T-helper 2 cell treated with Interferon-gamma antibody and Interleukin-4, amounts not matched to agents 5 μg/mL and 100 μg/mL, for 36 hours (primary cell): ENCODE results near the gene SMYD2.

Experiments
- DNase-seq: peaks from one replicate; pipeline ENCODE4 v3.0.0; 2021; ENCODE audit warnings: low spot score
- H3K27ac Mint-ChIP-seq: one replicate; pipeline ENCODE4 v1.8.0; 2021; ENCODE audit warnings: mild to moderate bottlenecking, mixed read lengths
- H3K27me3 Mint-ChIP-seq: one replicate; pipeline ENCODE4 v1.8.0; 2021; ENCODE audit warnings: low read depth, mixed read lengths
- H3K36me3 Mint-ChIP-seq: one replicate; pipeline ENCODE4 v1.8.0; 2021; ENCODE audit warnings: low read depth, mixed read lengths
- H3K4me1 Mint-ChIP-seq: one replicate; pipeline ENCODE4 v1.8.0; 2021; ENCODE audit warnings: low read depth, mixed read lengths
- H3K4me3 Mint-ChIP-seq: one replicate; pipeline ENCODE4 v1.8.0; 2022; ENCODE audit warnings: mild to moderate bottlenecking, moderate library complexity, mixed read lengths
- H3K9me3 Mint-ChIP-seq: one replicate; pipeline ENCODE4 v1.8.0; 2021; ENCODE audit warnings: mixed read lengths

SMYD2 gene

DNA sequence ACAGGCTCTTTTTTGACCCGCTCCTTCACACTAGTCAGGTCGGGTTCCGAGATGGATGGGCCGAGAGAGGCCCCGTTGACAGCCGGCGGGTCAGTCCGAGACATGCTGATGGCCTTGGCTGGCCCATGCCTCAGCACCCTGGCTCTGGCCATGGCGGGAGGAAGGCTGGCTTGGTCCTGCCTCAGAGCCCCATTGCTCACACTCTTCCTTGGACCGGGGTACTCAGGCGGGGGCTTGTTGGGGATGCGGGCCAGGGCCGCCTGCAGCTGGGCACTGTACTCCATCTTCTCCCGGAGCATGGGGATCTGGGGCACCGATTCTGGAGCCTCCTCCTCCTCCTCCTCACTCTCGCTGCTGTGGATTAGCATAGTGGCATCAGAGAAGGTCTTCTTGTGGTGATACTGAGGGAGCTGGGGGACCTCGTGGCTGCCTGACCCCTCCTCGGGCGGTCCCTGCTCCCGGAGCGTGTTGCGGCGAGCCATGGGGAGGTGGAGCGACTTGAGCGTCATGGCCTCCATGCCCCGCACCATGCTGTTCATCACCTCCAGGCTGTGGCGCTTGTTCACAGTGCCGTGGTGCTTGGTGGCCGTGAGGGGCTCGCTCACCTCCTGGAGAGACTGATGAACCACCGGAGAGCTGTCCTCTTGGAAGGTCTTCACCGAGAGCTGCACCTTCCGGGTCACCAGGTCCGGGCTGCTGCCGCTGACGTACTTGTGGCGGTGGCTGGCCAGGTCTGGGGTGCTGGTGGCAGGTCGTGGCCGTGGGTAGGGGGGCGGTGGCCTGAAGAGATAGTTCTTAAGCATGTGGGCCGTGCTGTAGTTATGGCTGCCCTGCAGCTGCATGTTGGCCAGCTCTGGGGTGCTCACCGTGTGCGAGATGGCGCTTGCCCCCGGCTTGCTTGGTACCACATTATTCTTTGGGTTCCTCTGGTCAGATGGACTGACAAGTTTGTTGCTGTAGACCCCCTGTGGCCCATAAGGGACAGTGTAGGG lies 102.7 kb downstream of the SMYD2 start:
- H3K36me3 Mint-ChIP-seq, result peaks cover 39% of the 10 kb centered on the region
- no peak for DNase-seq
- H3K27ac Mint-ChIP-seq, result no peak overlapping the region
- peaks cover 48% of the 10 kb centered on the region for H3K4me1 Mint-ChIP-seq
- H3K9me3 Mint-ChIP-seq, result no peaks in the 10 kb centered on the region
- H3K4me3 Mint-ChIP-seq, result no peak overlapping the region
- H3K27me3 Mint-ChIP-seq, result no peaks in the 10 kb centered on the region

DNA sequence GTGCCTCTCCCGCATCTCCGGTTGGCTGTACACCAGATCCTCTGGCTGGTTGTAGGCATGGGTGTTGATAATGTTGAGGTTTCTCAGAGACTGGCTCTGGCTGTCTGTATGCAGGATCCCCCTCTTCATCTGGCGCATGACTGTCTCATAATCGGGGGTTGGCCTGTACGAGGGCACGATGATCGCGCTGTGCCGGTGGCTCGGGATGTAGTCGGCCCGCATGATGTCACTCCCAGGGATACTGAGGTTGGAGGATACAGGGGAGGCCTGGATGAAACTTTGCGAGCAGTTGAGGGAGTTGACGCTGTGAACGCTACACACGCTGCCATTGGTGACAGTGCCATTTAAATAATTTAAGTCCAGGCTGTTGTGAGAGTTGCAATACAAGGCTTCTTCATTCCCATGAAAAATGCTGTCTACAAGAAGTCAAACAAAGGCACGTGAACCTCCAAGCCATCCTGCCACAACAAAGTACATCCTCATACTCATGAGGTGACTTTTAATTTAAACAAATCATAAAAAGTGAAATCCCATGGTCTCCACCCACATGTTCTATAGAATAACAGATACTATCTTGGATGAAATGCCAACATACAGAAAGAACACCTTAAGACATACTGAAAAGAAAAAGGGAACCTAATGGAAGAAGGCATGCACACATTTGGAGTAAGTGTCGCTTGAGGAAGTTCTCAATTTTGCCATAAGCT lies 103.6 kb downstream of the SMYD2 start:
- H3K27ac Mint-ChIP-seq, result peak overlapping the region; percentile 39
- DNase-seq, result no peak
- H3K4me3 Mint-ChIP-seq, result no peak overlapping the region
- H3K4me1 Mint-ChIP-seq, result peaks cover 48% of the 10 kb centered on the region
- no peaks in the 10 kb centered on the region for H3K27me3 Mint-ChIP-seq
- peaks cover 37% of the 10 kb centered on the region for H3K36me3 Mint-ChIP-seq
- no peaks in the 10 kb centered on the region for H3K9me3 Mint-ChIP-seq

DNA sequence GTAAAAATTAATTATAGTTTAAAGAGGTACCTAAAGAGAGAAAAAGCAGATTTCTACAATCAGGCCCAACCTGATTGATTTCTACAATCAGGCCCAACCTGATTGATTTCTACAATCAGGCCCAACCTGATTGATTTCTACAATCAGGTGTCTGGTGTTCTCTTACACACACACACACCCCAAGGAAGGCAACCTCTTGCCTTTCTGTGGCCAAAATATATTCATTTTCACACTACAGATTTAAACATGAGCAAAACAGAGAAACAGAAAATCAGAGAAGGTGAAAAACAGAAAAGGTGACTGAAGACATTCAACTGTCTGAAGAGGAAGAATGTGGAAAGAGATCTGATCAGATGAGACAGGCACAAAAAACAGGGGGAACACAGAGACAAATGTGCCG lies 104.5 kb downstream of the SMYD2 start:
- DNase-seq, result no peak
- H3K4me3 Mint-ChIP-seq, result peak overlapping the region; percentile 31

DNA sequence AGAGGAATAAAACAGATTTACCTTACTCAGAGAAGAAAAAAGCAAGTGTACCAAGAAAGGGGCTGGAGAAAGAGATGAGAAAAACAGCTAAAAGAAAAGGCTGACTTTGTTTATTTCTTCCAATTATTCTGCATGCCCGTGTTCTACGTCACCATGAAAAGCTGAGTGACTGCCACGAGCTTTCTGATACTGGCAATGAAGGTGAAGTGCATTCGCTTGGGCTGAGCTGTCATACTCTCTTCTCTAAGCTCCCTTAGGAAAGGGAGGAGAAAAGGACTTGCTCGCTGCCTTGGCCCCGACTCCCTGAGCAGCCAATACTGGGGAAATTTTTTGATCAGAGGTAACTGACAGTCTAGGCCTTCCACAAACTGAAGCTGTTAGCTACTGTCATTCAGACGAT lies 105.4 kb downstream of the SMYD2 start:
- peak overlapping the region; percentile 81 for H3K4me3 Mint-ChIP-seq
- DNase-seq, result no peak
- H3K27me3 Mint-ChIP-seq, result no peaks in the 10 kb centered on the region
- peaks cover 40% of the 10 kb centered on the region for H3K4me1 Mint-ChIP-seq
- no peaks in the 10 kb centered on the region for H3K9me3 Mint-ChIP-seq
- peaks cover 29% of the 10 kb centered on the region for H3K36me3 Mint-ChIP-seq
- peak overlapping the region; percentile 96 for H3K27ac Mint-ChIP-seq

More for the DNA sequence above, 104.5 kb downstream of the SMYD2 start:
- Mint-ChIP-seq H3K9me3 (no peaks in the 10 kb centered on the region), H3K27ac (peak overlapping the region; percentile 67), H3K4me1 (peaks cover 45% of the 10 kb centered on the region), H3K36me3 (peaks cover 34% of the 10 kb centered on the region), H3K27me3 (no peaks in the 10 kb centered on the region)
